ENCODE measurements around the gene FUT8. TPM values are rescaled to one million over a fixed set of nuclear protein-coding genes. Genes with fewer than 3 reads are reported as not detected.

The FUT8 gene
- total and polyA plus RNA-seq, 7 donors = 3.2 to 8.6 (median 5.5) TPM

DNA sequence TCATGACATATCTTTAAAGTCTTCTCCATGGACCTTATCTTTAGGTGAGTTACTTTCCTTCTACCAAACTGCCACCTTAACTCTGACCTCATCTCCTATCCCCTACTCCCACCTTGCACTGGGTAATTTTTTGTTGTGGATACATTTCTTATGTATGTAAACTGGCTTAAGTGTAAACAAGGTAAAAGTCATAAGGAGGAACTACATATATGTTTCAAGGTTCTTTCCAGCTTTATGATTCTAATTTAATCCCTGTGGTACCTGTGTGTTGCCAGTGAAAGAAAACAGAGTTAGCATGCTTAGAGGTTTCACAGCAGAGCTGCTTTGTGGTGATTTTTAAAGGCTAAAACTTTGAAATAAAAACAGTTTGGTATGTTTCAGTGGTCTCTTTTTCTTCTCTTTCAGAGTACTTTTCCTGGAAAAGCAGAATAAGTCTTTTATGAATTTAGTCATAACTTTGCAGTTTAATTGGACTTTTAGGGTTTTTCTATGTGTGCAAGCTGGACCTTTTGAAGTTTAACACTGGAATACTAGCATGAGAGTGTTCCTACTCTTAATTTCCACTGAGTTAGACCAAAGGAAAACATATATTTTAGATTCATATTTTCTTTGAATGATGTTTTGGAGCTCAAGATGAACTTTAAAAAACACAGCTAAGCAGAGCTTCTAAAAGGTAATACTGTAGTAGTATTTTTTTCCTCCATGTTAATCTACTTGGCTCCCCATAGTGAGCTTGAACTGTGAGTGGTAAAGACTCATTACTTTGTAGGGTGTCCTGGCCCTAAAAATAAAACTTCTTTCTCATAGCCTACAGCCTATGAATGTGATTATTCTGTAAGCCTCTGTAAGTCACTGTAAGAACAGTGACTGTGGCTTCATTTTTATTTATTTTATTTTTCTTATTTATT is 105.4 kb downstream of the FUT8 start:
- TF ChIP-seq, protein P1, sequence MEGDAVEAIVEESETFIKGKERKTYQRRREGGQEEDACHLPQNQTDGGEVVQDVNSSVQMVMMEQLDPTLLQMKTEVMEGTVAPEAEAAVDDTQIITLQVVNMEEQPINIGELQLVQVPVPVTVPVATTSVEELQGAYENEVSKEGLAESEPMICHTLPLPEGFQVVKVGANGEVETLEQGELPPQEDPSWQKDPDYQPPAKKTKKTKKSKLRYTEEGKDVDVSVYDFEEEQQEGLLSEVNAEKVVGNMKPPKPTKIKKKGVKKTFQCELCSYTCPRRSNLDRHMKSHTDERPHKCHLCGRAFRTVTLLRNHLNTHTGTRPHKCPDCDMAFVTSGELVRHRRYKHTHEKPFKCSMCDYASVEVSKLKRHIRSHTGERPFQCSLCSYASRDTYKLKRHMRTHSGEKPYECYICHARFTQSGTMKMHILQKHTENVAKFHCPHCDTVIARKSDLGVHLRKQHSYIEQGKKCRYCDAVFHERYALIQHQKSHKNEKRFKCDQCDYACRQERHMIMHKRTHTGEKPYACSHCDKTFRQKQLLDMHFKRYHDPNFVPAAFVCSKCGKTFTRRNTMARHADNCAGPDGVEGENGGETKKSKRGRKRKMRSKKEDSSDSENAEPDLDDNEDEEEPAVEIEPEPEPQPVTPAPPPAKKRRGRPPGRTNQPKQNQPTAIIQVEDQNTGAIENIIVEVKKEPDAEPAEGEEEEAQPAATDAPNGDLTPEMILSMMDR (IDR thresholded peaks at IDR 0.05) = no peak
- ATAC-seq = no peak
- H3K27ac ChIP-seq = no peak overlapping the region

GRCh38 chr14:65528069-65528468 is 115.5 kb downstream of the FUT8 start:
- H3K27ac ChIP-seq = no peak overlapping the region
- H3K9me3 ChIP-seq = peaks cover 12% of the 10 kb centered on the region
- H3K36me3 ChIP-seq (ENCODE audit: insufficient read depth in 1 of 2, low read depth in 1 of 2) = no peaks in the 10 kb centered on the region
- TF ChIP-seq, protein P1 (IDR thresholded peaks at IDR 0.05) = no peak
- H3K4me1 ChIP-seq = no peaks in the 10 kb centered on the region
- ATAC-seq = no peak
- no peak for DNase-seq
- H3K4me3 ChIP-seq = no peak overlapping the region
- H3K27me3 ChIP-seq (ENCODE audit: insufficient read depth in 3 of 3, low read length in 2 of 3) = no peaks in the 10 kb centered on the region
- WGBS, 3 donors = 96 to 99% (median 97%) methylated on average over 11 of the region's 11 CpGs
- intact Hi-C loops (cut with DNase I) = no loop called here

More for the DNA sequence above, 105.4 kb downstream of the FUT8 start:
- intact Hi-C loops (cut with DNase I) = no loop called here
- no peak for DNase-seq
- H3K4me1 ChIP-seq = peaks cover 3% of the 10 kb centered on the region
- no peaks in the 10 kb centered on the region for H3K27me3 ChIP-seq (ENCODE audit: insufficient read depth in 3 of 3, low read length in 2 of 3)
- no peaks in the 10 kb centered on the region for H3K9me3 ChIP-seq
- H3K36me3 ChIP-seq (ENCODE audit: insufficient read depth in 1 of 2, low read depth in 1 of 2) = no peaks in the 10 kb centered on the region
- H3K4me3 ChIP-seq = no peak overlapping the region

- Histone ChIP-seq H3K4me3 (no peak overlapping the region), H3K9me3 (peaks cover 12% of the 10 kb centered on the region), H3K27me3 (ENCODE audit: insufficient read depth in 3 of 3, low read length in 2 of 3) (no peaks in the 10 kb centered on the region), H3K27ac (no peak overlapping the region), H3K36me3 (ENCODE audit: insufficient read depth in 1 of 2, low read depth in 1 of 2) (no peaks in the 10 kb centered on the region), H3K4me1 (no peaks in the 10 kb centered on the region)
- intact Hi-C loops (cut with DNase I) = no loop called here
- 92 to 95% (median 94%) methylated on average over 3 of the region's 3 CpGs for WGBS, 3 donors
- ATAC-seq (no peak), DNase-seq (no peak)
- TF ChIP-seq, protein P1 (IDR thresholded peaks at IDR 0.05) = no peak
Observed at GRCh38 chr14:65531148-65531547, 118.6 kb downstream of the FUT8 start.

- no peaks in the 10 kb centered on the region for H3K4me1 ChIP-seq
- DNase-seq = no peak
- no peaks in the 10 kb centered on the region for H3K27me3 ChIP-seq (ENCODE audit: insufficient read depth in 3 of 3, low read length in 2 of 3)
- H3K27ac ChIP-seq = no peak overlapping the region
- intact Hi-C loops (cut with DNase I) = no loop called here
- H3K9me3 ChIP-seq = peaks cover 5% of the 10 kb centered on the region
- H3K4me3 ChIP-seq = no peak overlapping the region
- no peaks in the 10 kb centered on the region for H3K36me3 ChIP-seq (ENCODE audit: insufficient read depth in 1 of 2, low read depth in 1 of 2)
- TF ChIP-seq, protein P1 (IDR thresholded peaks at IDR 0.05) = no peak
- WGBS, 3 donors = 98% methylated on average over 4 of the region's 4 CpGs
- no peak for ATAC-seq
Observed at GRCh38 chr14:65533736-65534404, 121.3 kb downstream of the FUT8 start.
